TTC549 (cell line): ENCODE results near the gene DTX2.
"Not testable (repeated sequence)": the region's sequence is repeated elsewhere in the genome, so short reads cannot be mapped to it uniquely, and the experiment has no call there.

Experiments used
- FAIRE-seq: peaks from 2 replicates; lab custom pipeline; 2012; peaks lifted over from hg19 to GRCh38; lab: Jason Lieb, UNC

DTX2 gene

GRCh38 chr7:76443846-76444245 is 17.7 kb upstream of the DTX2 start:
- FAIRE-seq: not testable (repeated sequence)

- FAIRE-seq: not testable (repeated sequence)
These were observed 15.9 kb upstream of the DTX2 start for GRCh38 chr7:76445577-76446008.

GRCh38 chr7:76457017-76457416 is 4.5 kb upstream of the DTX2 start:
- FAIRE-seq: not testable (repeated sequence)

GRCh38 chr7:76458504-76458903 is 3.0 kb upstream of the DTX2 start:
- not testable (repeated sequence) for FAIRE-seq

- not testable (repeated sequence) for FAIRE-seq
These were observed 742 bp upstream of the DTX2 start for GRCh38 chr7:76460767-76461166.

GRCh38 chr7:76462271-76462882 is 868 bp downstream of the DTX2 start:
- not testable (repeated sequence) for FAIRE-seq

- not testable (repeated sequence) for FAIRE-seq
These were observed 3.5 kb downstream of the DTX2 start for GRCh38 chr7:76464959-76465358.

GRCh38 chr7:76465950-76466349 is 4.4 kb downstream of the DTX2 start:
- not testable (repeated sequence) for FAIRE-seq

GRCh38 chr7:76467743-76468404 is 6.4 kb downstream of the DTX2 start:
- FAIRE-seq: not testable (repeated sequence)

GRCh38 chr7:76471556-76472221 is 10.2 kb downstream of the DTX2 start:
- not testable (repeated sequence) for FAIRE-seq

GRCh38 chr7:76473097-76473496 is 11.6 kb downstream of the DTX2 start:
- not testable (repeated sequence) for FAIRE-seq

- FAIRE-seq: not testable (repeated sequence)
These were observed 14.8 kb downstream of the DTX2 start for GRCh38 chr7:76476280-76476679.

- not testable (repeated sequence) for FAIRE-seq
These were observed 15.4 kb downstream of the DTX2 start for GRCh38 chr7:76476742-76477474.

GRCh38 chr7:76479628-76480027 is 18.1 kb downstream of the DTX2 start:
- FAIRE-seq: not testable (repeated sequence)

GRCh38 chr7:76480403-76481253 is 19.1 kb downstream of the DTX2 start:
- FAIRE-seq: not testable (repeated sequence)

GRCh38 chr7:76482660-76483059 is 21.2 kb downstream of the DTX2 start:
- not testable (repeated sequence) for FAIRE-seq

- not testable (repeated sequence) for FAIRE-seq
These were observed 21.6 kb downstream of the DTX2 start for GRCh38 chr7:76483081-76483480.

- not testable (repeated sequence) for FAIRE-seq
These were observed 22.9 kb downstream of the DTX2 start for GRCh38 chr7:76484456-76484855.

GRCh38 chr7:76485822-76486610 is 24.5 kb downstream of the DTX2 start:
- FAIRE-seq: not testable (repeated sequence)

- FAIRE-seq: not testable (repeated sequence)
These were observed 25.1 kb downstream of the DTX2 start for GRCh38 chr7:76486618-76487017.

GRCh38 chr7:76487969-76488368 is 26.5 kb downstream of the DTX2 start:
- not testable (repeated sequence) for FAIRE-seq
